ENCODE data around the gene ECI2.

The ECI2 gene

GRCh38 chr6:4164456-4164855 lies 29.1 kb upstream of the ECI2 start:
- Histone ChIP-seq H3K14ac (ENCODE audit: low read length) (no peak overlapping the region), H2BK12ac (ENCODE audit: low read length) (no peak overlapping the region), H3K79me1 (ENCODE audit: low read depth, low read length) (no peaks in the 10 kb centered on the region), H3K36me3 (replicated peaks in 1 of 2; ENCODE audit: control insufficient read depth in 2 of 2, insufficient read depth in 2 of 2, low read length in 2 of 2) (no peaks in the 10 kb centered on the region), H2BK15ac (ENCODE audit: low read length) (no peak overlapping the region), H2AFZ (ENCODE audit: low read length) (no peak overlapping the region), H3K27ac (replicated peaks; ENCODE audit: low read length) (no peak overlapping the region), H2BK120ac (ENCODE audit: low read depth, low read length) (no peak overlapping the region), H3K9me3 (replicated peaks in 1 of 2; ENCODE audit: control insufficient read depth in 2 of 2, insufficient read depth in 1 of 2, low read depth in 1 of 2, low read length in 2 of 2) (no peaks in the 10 kb centered on the region), H4K91ac (ENCODE audit: low read depth, low read length, poor library complexity) (no peak overlapping the region), H3K27me3 (ENCODE audit: control insufficient read depth in 3 of 3, insufficient read depth in 3 of 3, low read depth in 1 of 3, low read length in 3 of 3) (peaks cover 0 to 5% (median 0%) of the 10 kb centered on the region in 3 experiments), H4K8ac (ENCODE audit: low read depth, low read length) (no peak overlapping the region), H3K4ac (ENCODE audit: low read length) (no peak overlapping the region), H3K4me2 (ENCODE audit: insufficient read depth, low read length, poor library complexity, severe bottlenecking) (no peak overlapping the region), H3K9ac (ENCODE audit: low read depth, low read length, poor library complexity) (no peak overlapping the region), H3K18ac (ENCODE audit: low read length) (no peak overlapping the region), H3K23ac (ENCODE audit: low read depth, low read length, poor library complexity) (no peak overlapping the region), H3K4me3 (ENCODE audit: low read length in 2 of 2) (no peak overlapping the region), H2BK5ac (ENCODE audit: low read length) (no peak overlapping the region), H3K4me1 (ENCODE audit: control insufficient read depth in 2 of 2, insufficient read depth in 1 of 2, low read depth in 1 of 2, low read length in 2 of 2) (peaks cover 3% of the 10 kb centered on the region in 2 donors), H2AK5ac (ENCODE audit: low read depth, low read length) (no peak overlapping the region)
- no peak for DNase-seq (ENCODE audit: low spot score)
- no CpG with 5 or more reads among the region's 6 CpGs for WGBS, 2 donors (ENCODE audit: extremely low coverage in 2 of 2, insufficient read length in 2 of 2, insufficient replicate concordance in 1 of 2)

- H3K27me3 ChIP-seq (ENCODE audit: control insufficient read depth in 3 of 3, insufficient read depth in 3 of 3, low read depth in 1 of 3, low read length in 3 of 3): peaks cover 0 to 5% (median 0%) of the 10 kb centered on the region in 3 experiments
- no peak overlapping the region for H3K27ac ChIP-seq (replicated peaks; ENCODE audit: low read length)
- H3K9ac ChIP-seq (ENCODE audit: low read depth, low read length, poor library complexity): no peak overlapping the region
- peaks cover 3% of the 10 kb centered on the region in 2 donors for H3K4me1 ChIP-seq (ENCODE audit: control insufficient read depth in 2 of 2, insufficient read depth in 1 of 2, low read depth in 1 of 2, low read length in 2 of 2)
- H2BK12ac ChIP-seq (ENCODE audit: low read length): no peak overlapping the region
- H3K23ac ChIP-seq (ENCODE audit: low read depth, low read length, poor library complexity): no peak overlapping the region
- no peaks in the 10 kb centered on the region for H3K79me1 ChIP-seq (ENCODE audit: low read depth, low read length)
- no peak overlapping the region for H2BK5ac ChIP-seq (ENCODE audit: low read length)
- no peaks in the 10 kb centered on the region for H3K36me3 ChIP-seq (replicated peaks in 1 of 2; ENCODE audit: control insufficient read depth in 2 of 2, insufficient read depth in 2 of 2, low read length in 2 of 2)
- H4K8ac ChIP-seq (ENCODE audit: low read depth, low read length): no peak overlapping the region
- H2AFZ ChIP-seq (ENCODE audit: low read length): no peak overlapping the region
- no peak overlapping the region for H3K14ac ChIP-seq (ENCODE audit: low read length)
- H2BK15ac ChIP-seq (ENCODE audit: low read length): no peak overlapping the region
- no peak overlapping the region for H2BK120ac ChIP-seq (ENCODE audit: low read depth, low read length)
- no peak overlapping the region for H2AK5ac ChIP-seq (ENCODE audit: low read depth, low read length)
- no peak overlapping the region for H3K4me3 ChIP-seq (ENCODE audit: low read length in 2 of 2)
- no peaks in the 10 kb centered on the region for H3K9me3 ChIP-seq (replicated peaks in 1 of 2; ENCODE audit: control insufficient read depth in 2 of 2, insufficient read depth in 1 of 2, low read depth in 1 of 2, low read length in 2 of 2)
- no peak overlapping the region for H3K4me2 ChIP-seq (ENCODE audit: insufficient read depth, low read length, poor library complexity, severe bottlenecking)
- no peak for DNase-seq (ENCODE audit: low spot score)
- no peak overlapping the region for H3K18ac ChIP-seq (ENCODE audit: low read length)
- WGBS, 2 donors (ENCODE audit: extremely low coverage in 2 of 2, insufficient read length in 2 of 2, insufficient replicate concordance in 1 of 2): no CpG with 5 or more reads among the region's 4 CpGs
- H3K4ac ChIP-seq (ENCODE audit: low read length): no peak overlapping the region
- H4K91ac ChIP-seq (ENCODE audit: low read depth, low read length, poor library complexity): no peak overlapping the region
These were observed 28.7 kb upstream of the ECI2 start for GRCh38 chr6:4164117-4164442.

DNA sequence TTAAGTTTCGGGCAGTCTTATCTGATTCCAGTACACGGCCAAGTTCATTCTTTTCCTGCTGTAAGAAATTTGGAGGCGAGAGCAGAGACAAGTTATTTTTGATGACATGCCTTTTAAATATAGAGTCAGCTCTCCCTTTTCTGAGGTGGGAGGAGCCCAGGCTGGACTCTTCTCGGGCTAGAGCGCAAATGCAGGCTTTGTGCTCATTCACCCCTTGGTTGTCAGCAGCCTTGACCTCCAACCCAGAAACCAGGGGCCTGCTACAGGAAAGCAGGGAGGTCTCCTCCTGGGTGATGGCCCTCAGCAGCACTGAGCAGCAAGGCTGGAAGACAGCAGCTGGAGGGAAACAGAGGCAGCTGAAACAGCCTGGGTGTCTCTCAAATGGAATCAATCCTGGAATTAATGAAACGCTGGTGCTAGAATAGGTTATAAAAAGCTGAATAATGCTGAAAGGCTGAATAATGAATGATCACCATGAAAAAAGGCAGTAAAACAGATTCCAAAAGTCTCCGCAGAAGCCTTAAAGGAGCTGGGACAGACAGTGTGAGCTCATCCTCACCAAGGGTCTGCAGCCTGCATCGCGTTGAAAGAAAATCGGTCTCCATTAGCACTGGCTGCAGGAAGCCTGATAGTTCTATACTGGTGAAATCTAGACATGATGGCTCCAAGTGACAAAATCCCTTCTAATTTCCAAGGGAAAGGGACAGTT lies 28.2 kb upstream of the ECI2 start:
- no peak overlapping the region for H3K9ac ChIP-seq (ENCODE audit: low read depth, low read length, poor library complexity)
- no peaks in the 10 kb centered on the region for H3K79me1 ChIP-seq (ENCODE audit: low read depth, low read length)
- no peak overlapping the region for H3K14ac ChIP-seq (ENCODE audit: low read length)
- no peak overlapping the region for H2BK15ac ChIP-seq (ENCODE audit: low read length)
- H3K9me3 ChIP-seq (replicated peaks in 1 of 2; ENCODE audit: control insufficient read depth in 2 of 2, insufficient read depth in 1 of 2, low read depth in 1 of 2, low read length in 2 of 2): no peaks in the 10 kb centered on the region
- H2BK120ac ChIP-seq (ENCODE audit: low read depth, low read length): no peak overlapping the region
- H3K36me3 ChIP-seq (replicated peaks in 1 of 2; ENCODE audit: control insufficient read depth in 2 of 2, insufficient read depth in 2 of 2, low read length in 2 of 2): no peaks in the 10 kb centered on the region
- H2AK5ac ChIP-seq (ENCODE audit: low read depth, low read length): no peak overlapping the region
- no peak overlapping the region for H2BK5ac ChIP-seq (ENCODE audit: low read length)
- no peak overlapping the region for H4K8ac ChIP-seq (ENCODE audit: low read depth, low read length)
- H3K27ac ChIP-seq (replicated peaks; ENCODE audit: low read length): no peak overlapping the region
- no peak overlapping the region for H3K4me3 ChIP-seq (ENCODE audit: low read length in 2 of 2)
- no peak overlapping the region for H2BK12ac ChIP-seq (ENCODE audit: low read length)
- WGBS, 2 donors (ENCODE audit: extremely low coverage in 2 of 2, insufficient read length in 2 of 2, insufficient replicate concordance in 1 of 2): no CpG with 5 or more reads among the region's 10 CpGs
- H3K4me2 ChIP-seq (ENCODE audit: insufficient read depth, low read length, poor library complexity, severe bottlenecking): no peak overlapping the region
- H3K18ac ChIP-seq (ENCODE audit: low read length): no peak overlapping the region
- H3K27me3 ChIP-seq (ENCODE audit: control insufficient read depth in 3 of 3, insufficient read depth in 3 of 3, low read depth in 1 of 3, low read length in 3 of 3): peaks cover 0 to 5% (median 0%) of the 10 kb centered on the region in 3 experiments
- no peak overlapping the region for H3K4ac ChIP-seq (ENCODE audit: low read length)
- no peak overlapping the region for H3K23ac ChIP-seq (ENCODE audit: low read depth, low read length, poor library complexity)
- no peak for DNase-seq (ENCODE audit: low spot score)
- H4K91ac ChIP-seq (ENCODE audit: low read depth, low read length, poor library complexity): no peak overlapping the region
- no peak overlapping the region for H2AFZ ChIP-seq (ENCODE audit: low read length)
- H3K4me1 ChIP-seq (ENCODE audit: control insufficient read depth in 2 of 2, insufficient read depth in 1 of 2, low read depth in 1 of 2, low read length in 2 of 2): no peaks in the 10 kb centered on the region

GRCh38 chr6:4162370-4162769 lies 27.0 kb upstream of the ECI2 start:
- WGBS, 2 donors (ENCODE audit: extremely low coverage in 2 of 2, insufficient read length in 2 of 2, insufficient replicate concordance in 1 of 2): no CpG with 5 or more reads among the region's 1 CpG
- no peak overlapping the region for H3K9ac ChIP-seq (ENCODE audit: low read depth, low read length, poor library complexity)
- no peak for DNase-seq (ENCODE audit: low spot score)
- no peak overlapping the region for H3K27ac ChIP-seq (replicated peaks; ENCODE audit: low read length)
- H3K36me3 ChIP-seq (replicated peaks in 1 of 2; ENCODE audit: control insufficient read depth in 2 of 2, insufficient read depth in 2 of 2, low read length in 2 of 2): no peaks in the 10 kb centered on the region
- H2BK120ac ChIP-seq (ENCODE audit: low read depth, low read length): no peak overlapping the region
- no peak overlapping the region for H3K4me2 ChIP-seq (ENCODE audit: insufficient read depth, low read length, poor library complexity, severe bottlenecking)
- H3K23ac ChIP-seq (ENCODE audit: low read depth, low read length, poor library complexity): no peak overlapping the region
- no peak overlapping the region for H2BK12ac ChIP-seq (ENCODE audit: low read length)
- no peak overlapping the region for H3K18ac ChIP-seq (ENCODE audit: low read length)
- H2AK5ac ChIP-seq (ENCODE audit: low read depth, low read length): no peak overlapping the region
- no peak overlapping the region for H4K8ac ChIP-seq (ENCODE audit: low read depth, low read length)
- H3K79me1 ChIP-seq (ENCODE audit: low read depth, low read length): no peaks in the 10 kb centered on the region
- H3K4me3 ChIP-seq (ENCODE audit: low read length in 2 of 2): no peak overlapping the region
- no peak overlapping the region for H2BK15ac ChIP-seq (ENCODE audit: low read length)
- H3K9me3 ChIP-seq (replicated peaks in 1 of 2; ENCODE audit: control insufficient read depth in 2 of 2, insufficient read depth in 1 of 2, low read depth in 1 of 2, low read length in 2 of 2): no peaks in the 10 kb centered on the region
- no peak overlapping the region for H2AFZ ChIP-seq (ENCODE audit: low read length)
- no peak overlapping the region for H2BK5ac ChIP-seq (ENCODE audit: low read length)
- no peak overlapping the region for H3K4ac ChIP-seq (ENCODE audit: low read length)
- H3K4me1 ChIP-seq (ENCODE audit: control insufficient read depth in 2 of 2, insufficient read depth in 1 of 2, low read depth in 1 of 2, low read length in 2 of 2): no peaks in the 10 kb centered on the region
- peaks cover 0 to 5% (median 0%) of the 10 kb centered on the region in 3 experiments for H3K27me3 ChIP-seq (ENCODE audit: control insufficient read depth in 3 of 3, insufficient read depth in 3 of 3, low read depth in 1 of 3, low read length in 3 of 3)
- H3K14ac ChIP-seq (ENCODE audit: low read length): no peak overlapping the region
- no peak overlapping the region for H4K91ac ChIP-seq (ENCODE audit: low read depth, low read length, poor library complexity)
